ENCODE results near the gene CALD1.

Gene CALD1

GRCh38 chr7:134995239-134996096 lies 216.0 kb downstream of the CALD1 start:
- H3K4me1 ChIP-seq (ENCODE audit: control insufficient read depth in 1 of 2, insufficient read depth in 1 of 2, low read depth in 1 of 2, low read length in 1 of 2): no peaks in the 10 kb centered on the region
- no peak overlapping the region for H3K4me3 ChIP-seq (ENCODE audit: low read depth in 1 of 2, low read length in 1 of 2)
- no peaks in the 10 kb centered on the region for H3K27me3 ChIP-seq
- H3K27ac ChIP-seq: no peak overlapping the region
- peaks cover 12% of the 10 kb centered on the region for H3K36me3 ChIP-seq
- TF ChIP-seq, protein P1, sequence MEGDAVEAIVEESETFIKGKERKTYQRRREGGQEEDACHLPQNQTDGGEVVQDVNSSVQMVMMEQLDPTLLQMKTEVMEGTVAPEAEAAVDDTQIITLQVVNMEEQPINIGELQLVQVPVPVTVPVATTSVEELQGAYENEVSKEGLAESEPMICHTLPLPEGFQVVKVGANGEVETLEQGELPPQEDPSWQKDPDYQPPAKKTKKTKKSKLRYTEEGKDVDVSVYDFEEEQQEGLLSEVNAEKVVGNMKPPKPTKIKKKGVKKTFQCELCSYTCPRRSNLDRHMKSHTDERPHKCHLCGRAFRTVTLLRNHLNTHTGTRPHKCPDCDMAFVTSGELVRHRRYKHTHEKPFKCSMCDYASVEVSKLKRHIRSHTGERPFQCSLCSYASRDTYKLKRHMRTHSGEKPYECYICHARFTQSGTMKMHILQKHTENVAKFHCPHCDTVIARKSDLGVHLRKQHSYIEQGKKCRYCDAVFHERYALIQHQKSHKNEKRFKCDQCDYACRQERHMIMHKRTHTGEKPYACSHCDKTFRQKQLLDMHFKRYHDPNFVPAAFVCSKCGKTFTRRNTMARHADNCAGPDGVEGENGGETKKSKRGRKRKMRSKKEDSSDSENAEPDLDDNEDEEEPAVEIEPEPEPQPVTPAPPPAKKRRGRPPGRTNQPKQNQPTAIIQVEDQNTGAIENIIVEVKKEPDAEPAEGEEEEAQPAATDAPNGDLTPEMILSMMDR (IDR thresholded peaks at IDR 0.05): no peak
- no peaks in the 10 kb centered on the region for H3K9me3 ChIP-seq

- Histone ChIP-seq H3K36me3 (peaks cover 12% of the 10 kb centered on the region), H3K27ac (no peak overlapping the region), H3K4me3 (ENCODE audit: low read depth in 1 of 2, low read length in 1 of 2) (no peak overlapping the region), H3K9me3 (no peaks in the 10 kb centered on the region), H3K27me3 (no peaks in the 10 kb centered on the region), H3K4me1 (ENCODE audit: control insufficient read depth in 1 of 2, insufficient read depth in 1 of 2, low read depth in 1 of 2, low read length in 1 of 2) (no peaks in the 10 kb centered on the region)
- TF ChIP-seq, protein P1 (IDR thresholded peaks at IDR 0.05): no peak
Measured at GRCh38 chr7:134996097-134996550, 216.7 kb downstream of the CALD1 start.

- Histone ChIP-seq H3K27me3 (no peaks in the 10 kb centered on the region), H3K36me3 (peaks cover 12% of the 10 kb centered on the region), H3K27ac (no peak overlapping the region), H3K4me3 (ENCODE audit: low read depth in 1 of 2, low read length in 1 of 2) (no peak overlapping the region), H3K9me3 (no peaks in the 10 kb centered on the region), H3K4me1 (ENCODE audit: control insufficient read depth in 1 of 2, insufficient read depth in 1 of 2, low read depth in 1 of 2, low read length in 1 of 2) (no peaks in the 10 kb centered on the region)
- TF ChIP-seq, protein P1 (IDR thresholded peaks at IDR 0.05): no peak
Measured at GRCh38 chr7:134997214-134997885, 217.9 kb downstream of the CALD1 start.

- peaks cover 12% of the 10 kb centered on the region for H3K36me3 ChIP-seq
- TF ChIP-seq, protein P1 (IDR thresholded peaks at IDR 0.05): no peak
- H3K4me1 ChIP-seq (ENCODE audit: control insufficient read depth in 1 of 2, insufficient read depth in 1 of 2, low read depth in 1 of 2, low read length in 1 of 2): no peaks in the 10 kb centered on the region
- no peak overlapping the region for H3K4me3 ChIP-seq (ENCODE audit: low read depth in 1 of 2, low read length in 1 of 2)
- no peaks in the 10 kb centered on the region for H3K9me3 ChIP-seq
- H3K27ac ChIP-seq: no peak overlapping the region
- H3K27me3 ChIP-seq: no peaks in the 10 kb centered on the region
Measured at GRCh38 chr7:134999136-134999535, 219.7 kb downstream of the CALD1 start.

GRCh38 chr7:135001390-135002165 lies 222.1 kb downstream of the CALD1 start:
- H3K9me3 ChIP-seq: no peaks in the 10 kb centered on the region
- TF ChIP-seq, protein P1 (IDR thresholded peaks at IDR 0.05): no peak
- no peak overlapping the region for H3K27ac ChIP-seq
- no peaks in the 10 kb centered on the region for H3K4me1 ChIP-seq (ENCODE audit: control insufficient read depth in 1 of 2, insufficient read depth in 1 of 2, low read depth in 1 of 2, low read length in 1 of 2)
- H3K4me3 ChIP-seq (ENCODE audit: low read depth in 1 of 2, low read length in 1 of 2): no peak overlapping the region
- no peaks in the 10 kb centered on the region for H3K27me3 ChIP-seq
- H3K36me3 ChIP-seq: peaks cover 6% of the 10 kb centered on the region

Data from neutrophil (primary cell).